Measurements from ENCODE around the gene YPEL5.

The YPEL5 gene

DNA sequence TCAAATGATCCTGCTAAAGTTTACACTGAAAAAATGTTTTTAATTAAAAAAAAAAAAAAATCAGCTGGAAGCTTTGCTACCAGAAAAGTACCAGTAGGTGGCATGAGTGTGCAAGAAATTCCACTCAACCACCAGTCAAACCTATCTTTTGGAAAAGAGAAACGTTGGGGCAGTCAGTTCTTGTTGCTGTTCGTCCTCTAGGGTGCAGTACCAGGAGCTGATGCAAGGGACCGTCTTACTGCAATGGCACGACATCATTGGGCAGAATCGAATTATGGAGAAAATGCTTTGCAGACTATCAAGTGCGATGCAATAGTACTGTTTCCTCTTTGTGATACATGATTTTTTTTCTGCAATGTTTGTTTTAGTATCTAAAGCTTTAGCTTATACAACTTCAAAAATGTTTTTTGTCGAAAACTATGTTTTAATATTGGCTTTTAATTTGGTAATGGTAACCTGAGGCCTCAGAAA is 18.3 kb downstream of the YPEL5 start:
- H3K27ac Mint-ChIP-seq = no peak overlapping the region
- no peaks in the 10 kb centered on the region for H3K27me3 Mint-ChIP-seq
- intact Hi-C loops (cut with micrococcal nuclease) = loop anchor here (1.0 kb wide), 2 partner anchors 542 to 546 kb away; no protein-coding TSS in a partner anchor
- H3K4me1 Mint-ChIP-seq (ENCODE audit: low read depth) = no peaks in the 10 kb centered on the region
- no peak overlapping the region for H3K4me3 Mint-ChIP-seq
- peaks cover 25% of the 10 kb centered on the region for H3K36me3 Mint-ChIP-seq (ENCODE audit: low read depth)
- H3K9me3 Mint-ChIP-seq = no peaks in the 10 kb centered on the region

DNA sequence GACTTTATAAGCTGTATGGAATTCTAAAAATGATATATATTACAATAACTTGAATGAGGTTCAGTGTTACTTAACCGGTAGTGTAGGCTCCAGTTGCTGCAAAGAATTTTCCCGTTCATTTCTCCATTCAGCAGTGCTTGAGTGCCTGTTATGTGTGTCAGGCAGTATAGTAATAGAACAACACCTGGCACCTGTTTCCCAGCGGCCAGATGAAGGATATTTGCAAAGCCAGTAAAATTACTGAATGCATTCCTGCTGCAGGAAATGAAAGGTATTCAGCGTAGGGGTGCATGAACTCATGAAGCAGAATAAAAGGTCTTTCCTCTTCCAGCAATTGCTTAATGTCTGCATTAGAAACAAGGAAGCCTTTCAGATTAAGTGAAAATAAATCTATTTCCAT is 18.8 kb downstream of the YPEL5 start:
- Mint-ChIP-seq H3K36me3 (ENCODE audit: low read depth) (peaks cover 20% of the 10 kb centered on the region), H3K4me1 (ENCODE audit: low read depth) (no peaks in the 10 kb centered on the region), H3K4me3 (no peak overlapping the region), H3K27me3 (no peaks in the 10 kb centered on the region), H3K9me3 (no peaks in the 10 kb centered on the region), H3K27ac (no peak overlapping the region)
- intact Hi-C loops (cut with micrococcal nuclease) = loop anchor here (1.0 kb wide), 2 partner anchors 542 to 546 kb away; no protein-coding TSS in a partner anchor

DNA sequence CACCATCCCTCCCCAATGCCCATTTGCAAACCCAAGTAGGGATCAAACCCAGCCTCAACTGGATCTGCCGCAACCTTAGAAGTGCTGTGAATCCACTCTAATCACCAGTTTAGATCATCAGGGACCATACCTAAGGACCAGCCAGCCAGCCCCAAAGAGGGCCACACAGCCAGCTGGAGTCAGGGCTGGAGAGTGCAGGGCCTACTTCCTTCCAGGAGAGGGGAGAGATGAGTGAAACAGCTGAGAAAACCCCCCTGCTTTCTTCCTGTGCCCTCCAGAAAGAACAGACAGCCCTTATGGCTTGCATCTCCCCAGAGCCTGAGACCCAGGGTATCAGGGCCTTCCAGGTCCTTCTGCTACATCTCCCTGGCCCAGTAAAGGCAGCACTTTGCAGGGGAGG is 25.8 kb downstream of the YPEL5 start:
- Mint-ChIP-seq H3K9me3 (no peaks in the 10 kb centered on the region), H3K27me3 (no peaks in the 10 kb centered on the region), H3K4me3 (no peak overlapping the region)

DNA sequence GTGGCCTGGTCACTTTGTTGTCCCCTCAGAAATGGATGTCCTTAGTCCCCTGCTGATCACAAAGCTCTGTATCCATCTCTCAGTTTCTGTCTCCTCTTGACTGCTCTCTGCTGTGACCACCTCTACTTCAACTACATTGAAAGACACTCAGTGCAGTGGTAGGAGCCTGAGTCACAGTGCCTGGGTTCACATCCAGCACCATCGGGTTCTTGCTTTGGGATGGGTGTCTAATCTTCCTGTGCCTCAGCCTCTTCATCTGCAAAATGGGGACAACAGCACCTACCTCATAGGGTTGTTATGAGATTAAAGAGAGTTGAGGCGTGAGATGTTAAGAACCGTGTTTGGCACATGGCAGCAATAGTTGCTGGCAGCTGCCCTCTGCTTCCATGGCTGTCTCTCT is 30.6 kb downstream of the YPEL5 start:
- no peak overlapping the region for H3K27ac Mint-ChIP-seq
- intact Hi-C loops (cut with micrococcal nuclease) = no loop called here

More for the DNA sequence above, 25.8 kb downstream of the YPEL5 start:
- Mint-ChIP-seq H3K36me3 (ENCODE audit: low read depth) (no peaks in the 10 kb centered on the region), H3K4me1 (ENCODE audit: low read depth) (no peaks in the 10 kb centered on the region), H3K27ac (no peak overlapping the region)
- intact Hi-C loops (cut with micrococcal nuclease) = no loop called here

DNA sequence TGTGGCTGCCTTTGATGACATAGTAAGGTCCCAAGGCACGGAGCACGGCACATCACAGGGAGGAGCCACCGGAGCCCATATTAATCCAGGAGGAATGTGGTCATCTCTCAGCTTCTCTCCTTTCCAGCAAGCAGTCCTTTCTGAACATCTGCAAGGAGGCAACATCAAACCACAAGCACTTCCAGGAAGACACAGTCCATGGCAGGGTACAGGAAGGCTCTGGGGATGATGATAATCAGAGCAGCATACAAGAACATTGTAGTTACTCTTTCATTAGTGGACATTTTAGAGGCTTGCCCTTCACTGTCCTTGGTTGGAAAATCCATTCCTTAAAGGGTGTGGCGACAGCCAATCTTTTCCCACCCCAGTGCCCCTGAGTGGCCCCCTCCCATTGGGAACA is 31.1 kb downstream of the YPEL5 start:
- H3K4me3 Mint-ChIP-seq = no peak overlapping the region
- H3K9me3 Mint-ChIP-seq = no peaks in the 10 kb centered on the region
- no peak overlapping the region for H3K27ac Mint-ChIP-seq
- H3K4me1 Mint-ChIP-seq (ENCODE audit: low read depth) = no peaks in the 10 kb centered on the region
- intact Hi-C loops (cut with micrococcal nuclease) = no loop called here
- H3K36me3 Mint-ChIP-seq (ENCODE audit: low read depth) = no peaks in the 10 kb centered on the region
- H3K27me3 Mint-ChIP-seq = peaks cover 3% of the 10 kb centered on the region

More for the DNA sequence above, 30.6 kb downstream of the YPEL5 start:
- Mint-ChIP-seq H3K36me3 (ENCODE audit: low read depth) (no peaks in the 10 kb centered on the region), H3K9me3 (no peaks in the 10 kb centered on the region), H3K4me3 (no peak overlapping the region), H3K27me3 (peaks cover 3% of the 10 kb centered on the region), H3K4me1 (ENCODE audit: low read depth) (no peaks in the 10 kb centered on the region)

DNA sequence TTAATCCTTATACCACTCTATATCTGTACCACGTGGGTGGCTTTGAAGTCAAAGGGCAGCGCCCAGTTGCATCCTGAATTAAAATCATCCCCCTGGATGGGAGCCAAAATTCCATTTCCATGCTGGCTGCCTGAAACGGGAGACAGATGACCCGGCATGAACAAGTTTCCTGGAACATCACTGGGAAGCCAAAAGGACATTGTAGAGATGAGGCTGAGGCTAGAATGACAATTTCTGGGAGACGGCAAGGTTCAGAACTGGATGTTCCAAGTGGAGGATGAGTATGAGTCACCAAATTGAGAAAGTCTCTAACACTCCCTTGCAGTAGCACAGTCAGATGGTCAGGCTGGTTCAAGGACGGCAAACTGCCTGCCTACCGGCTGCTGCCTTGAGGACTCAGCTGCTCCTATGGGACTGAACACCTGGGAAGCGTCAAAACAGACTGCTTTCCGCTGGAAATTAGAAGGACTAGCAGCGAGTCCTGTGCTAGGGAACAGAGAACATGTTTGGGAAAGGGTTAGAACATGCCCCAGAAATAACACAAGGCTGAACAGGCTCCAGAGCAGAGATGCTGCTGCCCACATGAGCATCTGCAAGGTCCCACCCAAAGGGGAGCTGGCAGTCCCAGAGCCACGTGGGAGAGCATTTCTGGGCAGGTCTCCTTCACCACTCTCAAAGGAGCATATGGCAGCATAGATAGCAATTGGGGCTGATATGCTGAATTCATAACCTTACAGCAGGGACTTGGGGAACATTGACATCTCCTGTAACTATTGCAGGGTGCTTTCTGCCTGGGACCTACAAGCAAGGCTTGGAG is 32.0 kb downstream of the YPEL5 start:
- H3K36me3 Mint-ChIP-seq (ENCODE audit: low read depth) = no peaks in the 10 kb centered on the region
- no peak overlapping the region for H3K27ac Mint-ChIP-seq
- peaks cover 3% of the 10 kb centered on the region for H3K27me3 Mint-ChIP-seq
- H3K4me3 Mint-ChIP-seq = no peak overlapping the region
- H3K9me3 Mint-ChIP-seq = no peaks in the 10 kb centered on the region
- intact Hi-C loops (cut with micrococcal nuclease) = no loop called here
- H3K4me1 Mint-ChIP-seq (ENCODE audit: low read depth) = no peaks in the 10 kb centered on the region

DNA sequence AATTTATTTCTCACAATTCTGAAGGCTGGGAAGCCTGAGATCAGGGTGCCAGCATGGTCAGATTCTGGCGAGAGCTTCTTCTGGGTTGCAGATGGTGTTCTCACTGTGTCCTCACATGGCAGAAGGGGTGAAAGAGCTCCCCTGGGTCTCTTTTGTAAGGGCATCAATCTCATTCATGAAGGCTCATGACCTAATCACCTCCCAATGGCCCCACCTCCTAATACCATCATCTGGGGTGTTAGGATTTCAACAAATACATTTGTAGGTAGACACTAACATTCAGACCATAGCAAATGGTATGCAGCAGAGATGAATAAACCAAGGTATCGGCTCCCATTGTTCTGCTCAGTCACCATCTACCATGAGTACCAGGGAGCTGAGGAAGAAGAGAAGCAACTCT is 32.7 kb downstream of the YPEL5 start:
- intact Hi-C loops (cut with micrococcal nuclease) = no loop called here
- peaks cover 3% of the 10 kb centered on the region for H3K27me3 Mint-ChIP-seq
- no peaks in the 10 kb centered on the region for H3K4me1 Mint-ChIP-seq (ENCODE audit: low read depth)
- no peaks in the 10 kb centered on the region for H3K36me3 Mint-ChIP-seq (ENCODE audit: low read depth)
- no peak overlapping the region for H3K4me3 Mint-ChIP-seq
- H3K27ac Mint-ChIP-seq = no peak overlapping the region
- H3K9me3 Mint-ChIP-seq = no peaks in the 10 kb centered on the region

DNA sequence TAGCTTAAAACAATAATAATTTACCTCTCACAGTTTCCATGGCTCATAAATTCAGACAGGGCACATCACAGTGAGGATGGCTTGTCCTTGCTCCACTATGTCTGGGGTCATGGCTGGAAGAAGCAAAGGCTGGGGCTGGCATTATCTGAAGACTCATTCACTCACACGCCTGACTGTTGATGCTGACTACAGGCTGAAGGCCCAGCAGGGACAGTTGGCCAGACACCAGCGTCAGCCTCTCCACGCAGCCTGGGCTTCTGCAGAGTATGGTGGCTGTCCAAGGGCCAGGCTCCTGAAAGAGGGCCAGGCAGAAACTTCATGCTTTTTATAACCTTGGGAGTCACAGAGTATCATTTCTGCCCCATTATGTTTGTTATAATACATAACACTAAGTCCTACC is 33.4 kb downstream of the YPEL5 start:
- Mint-ChIP-seq H3K27me3 (peaks cover 3% of the 10 kb centered on the region), H3K36me3 (ENCODE audit: low read depth) (no peaks in the 10 kb centered on the region), H3K27ac (no peak overlapping the region), H3K4me1 (ENCODE audit: low read depth) (no peaks in the 10 kb centered on the region), H3K4me3 (no peak overlapping the region), H3K9me3 (no peaks in the 10 kb centered on the region)
- intact Hi-C loops (cut with micrococcal nuclease) = no loop called here

DNA sequence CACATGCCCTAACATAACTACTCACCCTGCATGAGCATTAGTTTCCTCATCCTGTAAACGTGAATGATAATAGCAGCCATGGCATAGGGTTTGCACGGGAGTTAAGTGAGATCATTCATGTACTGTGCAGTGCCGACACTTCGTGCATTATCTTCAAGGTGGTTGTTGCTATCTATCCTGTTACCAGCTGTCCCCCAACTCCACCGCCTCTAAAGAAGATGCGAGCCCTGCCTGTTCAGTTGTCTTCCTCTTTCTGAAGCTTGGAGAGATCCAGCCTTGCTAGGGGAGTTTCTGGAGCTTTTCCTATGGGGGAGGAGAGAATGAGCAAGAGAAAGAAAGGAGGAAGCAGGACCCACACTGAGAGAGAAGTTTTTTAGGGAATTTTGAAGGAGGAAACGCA is 34.4 kb downstream of the YPEL5 start:
- Mint-ChIP-seq H3K27ac (no peak overlapping the region), H3K9me3 (no peaks in the 10 kb centered on the region), H3K4me1 (ENCODE audit: low read depth) (peaks cover 5% of the 10 kb centered on the region), H3K4me3 (no peak overlapping the region), H3K27me3 (peaks cover 3% of the 10 kb centered on the region), H3K36me3 (ENCODE audit: low read depth) (no peaks in the 10 kb centered on the region)
- intact Hi-C loops (cut with micrococcal nuclease) = no loop called here

DNA sequence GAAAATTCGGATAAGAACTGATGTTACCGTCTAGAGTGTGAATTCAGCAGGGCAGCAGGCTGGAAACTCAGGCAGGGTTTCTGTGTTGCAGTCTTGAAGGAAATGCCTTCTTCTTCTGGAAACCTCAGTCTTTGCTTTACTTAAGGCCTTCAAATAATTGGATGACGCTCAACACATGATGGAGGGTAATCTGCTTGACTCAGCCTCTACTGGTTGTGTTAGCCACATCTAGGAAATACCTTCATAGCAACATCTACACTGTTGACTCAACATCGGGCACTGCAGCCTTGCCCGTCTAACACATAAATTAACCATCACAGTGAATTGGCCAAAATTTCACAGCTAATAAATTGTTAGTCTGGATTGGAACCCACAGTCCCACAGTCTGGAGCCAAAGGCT is 37.2 kb downstream of the YPEL5 start:
- intact Hi-C loops (cut with micrococcal nuclease) = no loop called here
- Mint-ChIP-seq H3K9me3 (no peaks in the 10 kb centered on the region), H3K27ac (no peak overlapping the region), H3K36me3 (ENCODE audit: low read depth) (no peaks in the 10 kb centered on the region), H3K27me3 (no peaks in the 10 kb centered on the region), H3K4me1 (ENCODE audit: low read depth) (peaks cover 5% of the 10 kb centered on the region), H3K4me3 (no peak overlapping the region)

DNA sequence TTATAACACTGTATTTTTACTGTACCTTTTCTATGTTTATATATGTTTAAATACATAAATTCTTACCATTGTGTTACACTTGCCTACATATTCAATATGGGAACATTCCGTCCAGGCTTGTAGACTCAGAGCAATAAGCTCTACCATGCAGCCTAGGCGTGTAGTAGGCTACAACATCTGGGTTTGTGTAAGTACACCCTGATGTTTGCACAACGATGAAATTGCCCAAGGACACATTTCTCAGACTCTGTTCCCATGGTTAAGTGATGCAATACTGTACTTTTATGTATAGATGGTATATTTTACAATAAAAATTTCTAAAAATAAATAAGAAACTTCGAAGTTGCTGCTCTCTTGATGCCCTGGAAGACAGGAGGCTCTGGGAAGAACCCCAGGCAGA is 38.4 kb downstream of the YPEL5 start:
- H3K27ac Mint-ChIP-seq = no peak overlapping the region
- intact Hi-C loops (cut with micrococcal nuclease) = no loop called here

DNA sequence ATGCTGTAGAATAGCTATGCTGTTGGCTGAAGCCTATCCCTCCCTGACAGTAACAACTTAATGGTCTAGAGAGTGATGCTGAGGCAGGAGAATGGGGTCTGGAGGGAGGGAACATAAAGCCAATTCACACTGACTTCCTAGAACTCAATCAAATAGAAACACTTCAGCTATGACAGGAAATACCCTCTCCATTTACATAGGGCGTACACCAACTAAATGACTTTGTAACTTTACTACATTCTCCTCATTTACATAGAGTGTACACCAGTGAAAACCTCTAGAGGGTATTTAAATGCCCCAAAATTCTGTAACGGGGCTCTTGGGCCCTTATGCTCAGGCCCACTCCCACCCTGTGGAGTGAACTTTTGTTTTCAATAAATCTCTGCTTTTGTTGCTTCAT is 41.5 kb downstream of the YPEL5 start:
- intact Hi-C loops (cut with micrococcal nuclease) = no loop called here
- Mint-ChIP-seq H3K4me3 (no peak overlapping the region), H3K27me3 (peaks cover 3% of the 10 kb centered on the region), H3K36me3 (ENCODE audit: low read depth) (no peaks in the 10 kb centered on the region), H3K9me3 (peaks cover 9% of the 10 kb centered on the region), H3K4me1 (ENCODE audit: low read depth) (peaks cover 5% of the 10 kb centered on the region), H3K27ac (no peak overlapping the region)

More for the DNA sequence above, 38.4 kb downstream of the YPEL5 start:
- Mint-ChIP-seq H3K36me3 (ENCODE audit: low read depth) (no peaks in the 10 kb centered on the region), H3K4me1 (ENCODE audit: low read depth) (peaks cover 5% of the 10 kb centered on the region), H3K9me3 (peaks cover 9% of the 10 kb centered on the region), H3K27me3 (no peaks in the 10 kb centered on the region), H3K4me3 (no peak overlapping the region)

DNA sequence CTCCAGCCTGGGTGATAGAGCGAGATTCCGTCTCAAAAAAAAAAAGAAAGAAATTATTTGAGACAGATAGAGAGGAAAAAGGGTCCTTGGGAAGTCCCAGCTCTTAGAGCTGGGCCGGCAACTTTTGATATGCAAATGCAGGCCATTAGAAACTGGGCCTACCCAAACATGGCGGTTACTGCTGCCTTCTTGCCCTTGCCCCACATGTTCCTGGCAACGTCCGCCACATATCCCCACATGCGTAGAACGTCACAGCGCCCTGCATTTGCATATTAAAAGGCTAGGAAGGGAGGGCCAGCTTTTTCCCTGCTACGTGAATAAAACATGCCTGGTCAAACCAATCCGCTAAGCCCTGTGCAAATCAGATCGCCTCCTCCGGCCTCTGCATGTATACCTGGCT is 43.8 kb downstream of the YPEL5 start:
- intact Hi-C loops (cut with micrococcal nuclease) = no loop called here
- H3K27ac Mint-ChIP-seq = no peak overlapping the region
- no peaks in the 10 kb centered on the region for H3K36me3 Mint-ChIP-seq (ENCODE audit: low read depth)
- peaks cover 17% of the 10 kb centered on the region for H3K27me3 Mint-ChIP-seq
- peaks cover 9% of the 10 kb centered on the region for H3K9me3 Mint-ChIP-seq
- no peak overlapping the region for H3K4me3 Mint-ChIP-seq
- H3K4me1 Mint-ChIP-seq (ENCODE audit: low read depth) = peaks cover 11% of the 10 kb centered on the region

DNA sequence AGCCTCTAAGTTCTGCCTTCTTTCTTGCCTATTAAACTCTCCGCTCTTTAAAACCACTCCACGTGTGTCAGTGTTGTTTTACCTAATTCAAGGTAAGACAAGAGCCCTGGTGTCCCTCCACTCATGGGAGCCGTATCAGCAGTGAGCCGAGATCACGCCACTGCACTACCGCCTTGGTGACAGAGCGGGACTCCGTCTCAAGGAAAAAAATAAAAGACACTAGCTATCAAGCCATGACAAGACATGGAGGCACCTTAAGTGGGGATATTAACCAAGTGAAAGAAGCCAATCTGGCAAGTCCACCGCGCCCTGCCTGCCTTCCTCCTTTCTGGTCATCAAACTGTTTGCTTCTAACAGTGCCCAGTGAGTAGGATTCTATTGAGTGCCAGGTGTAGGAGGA is 44.3 kb downstream of the YPEL5 start:
- peaks cover 13% of the 10 kb centered on the region for H3K4me1 Mint-ChIP-seq (ENCODE audit: low read depth)
- no peaks in the 10 kb centered on the region for H3K36me3 Mint-ChIP-seq (ENCODE audit: low read depth)
- peaks cover 17% of the 10 kb centered on the region for H3K27me3 Mint-ChIP-seq
- H3K4me3 Mint-ChIP-seq = no peak overlapping the region
- intact Hi-C loops (cut with micrococcal nuclease) = no loop called here
- H3K9me3 Mint-ChIP-seq = peaks cover 9% of the 10 kb centered on the region
- no peak overlapping the region for H3K27ac Mint-ChIP-seq

DNA sequence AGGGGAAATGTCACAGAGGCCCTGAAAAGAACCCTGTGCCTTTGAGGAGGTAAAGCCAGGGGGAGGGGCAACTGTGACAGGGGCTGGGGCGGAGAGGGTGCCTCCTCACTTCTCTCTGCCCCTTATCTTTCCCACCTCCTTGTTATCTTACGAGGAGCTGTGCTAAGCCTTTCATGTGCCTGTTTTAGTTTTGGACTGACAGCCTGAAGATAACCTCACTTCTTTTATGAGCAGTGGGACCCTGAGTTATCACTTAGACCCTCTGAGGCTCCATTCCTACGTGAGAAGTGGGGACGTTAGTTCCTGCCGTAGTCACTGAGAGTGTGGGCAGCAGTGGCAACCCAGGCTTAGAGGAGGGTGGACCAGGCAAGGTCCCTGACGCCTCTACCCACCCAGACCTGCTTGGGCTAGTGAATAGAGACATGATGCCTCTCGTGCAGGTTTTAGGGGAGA is 45.0 kb downstream of the YPEL5 start:
- Mint-ChIP-seq H3K27me3 (peaks cover 19% of the 10 kb centered on the region), H3K4me3 (no peak overlapping the region), H3K4me1 (ENCODE audit: low read depth) (peaks cover 20% of the 10 kb centered on the region), H3K36me3 (ENCODE audit: low read depth) (no peaks in the 10 kb centered on the region), H3K9me3 (peaks cover 9% of the 10 kb centered on the region), H3K27ac (no peak overlapping the region)
- intact Hi-C loops (cut with micrococcal nuclease) = no loop called here

All from dendritic cell treated with granulocyte-macrophage colony-stimulating factor and Interleukin-4, amounts not matched to agents 40 ng/mL and 50 ng/mL, for 4 days (primary cell).